HG03139 (cell line): ENCODE data around the gene LBX2.

Source experiments
- ATAC-seq: cut with Tn5 transposase; IDR thresholded peaks from one replicate; pipeline ENCODE4 v1.9.1; 2021; ENCODE audit not compliant: unreplicated experiment

The LBX2 gene

GRCh38 chr2:74505448-74506246 lies 6.2 kb upstream of the LBX2 start:
- no peak for ATAC-seq

DNA sequence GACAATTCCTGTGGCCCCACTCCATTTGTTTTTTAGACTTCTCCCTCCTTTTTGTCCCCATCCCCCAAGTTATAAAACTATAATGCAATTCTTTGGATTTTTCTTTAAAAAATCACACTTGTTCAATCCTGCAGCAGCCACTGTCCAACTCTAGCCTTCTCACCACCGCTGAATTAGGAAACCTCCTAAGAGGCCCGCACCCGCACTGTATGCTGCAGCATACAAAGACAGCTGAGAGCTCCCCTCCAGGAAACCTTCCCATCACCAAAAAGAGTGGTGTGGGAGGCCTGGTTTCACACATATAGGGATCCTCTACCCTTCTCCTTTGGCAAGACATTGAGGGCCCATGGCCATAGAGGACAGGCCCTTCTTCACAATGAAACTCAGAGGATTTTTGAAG lies 5.2 kb upstream of the LBX2 start:
- no peak for ATAC-seq

DNA sequence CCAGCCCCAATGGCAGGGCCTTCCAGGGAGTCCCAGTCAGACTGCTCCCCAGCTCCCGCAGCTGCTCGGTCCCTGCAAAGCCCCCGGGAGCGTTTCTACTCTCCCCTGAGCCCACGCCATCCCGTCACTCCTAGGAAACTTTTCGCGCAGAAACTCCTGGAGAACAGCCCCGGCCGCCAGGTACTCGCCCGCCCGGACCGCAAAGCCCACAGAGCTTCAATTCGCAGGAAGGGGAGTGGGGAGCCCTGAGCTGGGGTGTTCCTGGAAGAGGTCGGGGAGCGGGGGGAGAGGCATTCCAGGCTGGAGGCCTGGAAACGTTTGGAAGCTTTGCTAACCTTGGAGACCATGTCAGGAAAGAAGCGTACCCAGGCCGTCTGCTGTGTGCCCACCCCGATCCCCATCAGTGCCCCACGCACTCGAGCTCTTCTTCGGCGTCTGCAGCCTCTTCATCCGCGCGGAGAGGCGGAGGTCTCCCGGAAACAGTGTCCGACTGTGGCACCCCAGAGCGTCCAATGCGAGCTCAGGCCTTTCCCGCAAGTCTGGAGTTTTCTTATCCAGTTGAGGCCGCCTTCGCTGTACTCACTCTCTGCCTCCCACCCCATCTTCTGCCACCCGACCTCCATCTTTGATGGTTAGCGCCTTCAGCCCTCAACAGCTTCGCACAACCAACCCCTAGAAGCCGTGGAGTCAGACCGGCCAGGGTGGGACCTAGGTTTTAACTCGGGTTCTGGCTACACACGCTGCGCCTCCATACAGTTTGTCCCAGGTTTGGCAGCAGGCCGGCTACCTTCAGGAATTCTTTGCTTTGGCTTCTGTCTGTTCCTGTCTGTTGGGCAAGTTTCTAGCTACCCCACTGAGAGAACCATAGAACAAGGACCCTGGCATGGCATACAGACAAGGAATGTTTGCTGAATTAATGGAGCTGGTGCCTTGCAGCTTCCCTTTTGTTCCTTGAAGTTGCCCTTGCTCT lies 4.4 kb upstream of the LBX2 start:
- ATAC-seq: no peak

GRCh38 chr2:74502720-74503505 lies 3.5 kb upstream of the LBX2 start:
- ATAC-seq: peak; percentile 32

- ATAC-seq: no peak
These were observed 2.8 kb upstream of the LBX2 start for GRCh38 chr2:74502147-74502719.

DNA sequence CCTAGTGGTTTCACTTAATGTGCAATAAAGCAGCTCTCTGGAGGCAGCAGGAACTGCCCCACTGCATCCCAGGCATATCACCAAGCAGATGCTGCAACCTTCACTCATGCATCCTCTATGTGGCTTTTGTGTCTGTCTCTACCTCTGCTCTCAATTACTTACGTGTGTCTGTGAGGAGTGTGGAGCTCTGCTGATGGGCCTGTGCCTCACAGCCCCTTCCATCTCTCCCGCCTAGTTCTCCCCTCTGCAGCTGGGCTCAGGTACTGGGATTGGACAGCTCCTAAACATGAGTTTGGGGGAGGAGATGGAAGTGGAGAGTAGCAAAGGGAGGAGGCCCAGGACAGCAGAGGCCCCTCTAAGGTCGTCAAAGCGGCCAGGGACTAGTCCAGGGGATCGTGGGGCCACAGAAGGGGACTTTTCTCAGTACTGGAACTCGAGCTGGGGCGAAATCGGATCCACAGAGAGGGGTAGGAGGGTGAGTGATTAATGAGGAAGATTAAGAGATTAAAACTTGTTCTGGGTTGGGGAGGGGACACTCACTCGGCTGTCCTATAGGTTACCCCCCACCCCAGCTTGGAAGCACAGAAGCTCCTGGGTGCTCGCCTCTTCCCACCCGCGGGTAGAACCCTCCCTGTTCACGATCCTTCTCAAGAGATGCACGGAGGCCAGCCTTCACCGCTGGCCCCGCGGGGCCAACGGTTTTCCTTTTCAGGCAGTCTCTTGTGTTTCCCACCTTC lies 2.1 kb upstream of the LBX2 start:
- ATAC-seq: no peak

DNA sequence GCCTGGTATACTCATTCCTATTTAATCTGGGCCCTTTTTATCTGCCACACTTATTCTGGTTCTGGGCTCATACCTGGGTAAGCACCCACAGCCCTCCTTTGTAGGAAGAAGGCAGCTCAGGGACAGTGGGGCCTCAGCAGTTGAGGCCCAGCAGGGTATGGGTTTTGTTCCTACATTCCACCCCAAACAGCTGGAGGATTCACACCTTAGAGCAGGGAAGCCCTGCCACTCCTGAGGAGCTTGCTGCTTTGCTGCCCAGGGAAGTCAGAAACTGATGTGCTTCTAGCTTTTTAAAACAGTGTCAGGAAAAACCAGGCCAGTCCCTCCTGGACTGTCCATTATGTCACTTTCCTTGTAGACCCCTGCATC lies 1.2 kb upstream of the LBX2 start:
- no peak for ATAC-seq

DNA sequence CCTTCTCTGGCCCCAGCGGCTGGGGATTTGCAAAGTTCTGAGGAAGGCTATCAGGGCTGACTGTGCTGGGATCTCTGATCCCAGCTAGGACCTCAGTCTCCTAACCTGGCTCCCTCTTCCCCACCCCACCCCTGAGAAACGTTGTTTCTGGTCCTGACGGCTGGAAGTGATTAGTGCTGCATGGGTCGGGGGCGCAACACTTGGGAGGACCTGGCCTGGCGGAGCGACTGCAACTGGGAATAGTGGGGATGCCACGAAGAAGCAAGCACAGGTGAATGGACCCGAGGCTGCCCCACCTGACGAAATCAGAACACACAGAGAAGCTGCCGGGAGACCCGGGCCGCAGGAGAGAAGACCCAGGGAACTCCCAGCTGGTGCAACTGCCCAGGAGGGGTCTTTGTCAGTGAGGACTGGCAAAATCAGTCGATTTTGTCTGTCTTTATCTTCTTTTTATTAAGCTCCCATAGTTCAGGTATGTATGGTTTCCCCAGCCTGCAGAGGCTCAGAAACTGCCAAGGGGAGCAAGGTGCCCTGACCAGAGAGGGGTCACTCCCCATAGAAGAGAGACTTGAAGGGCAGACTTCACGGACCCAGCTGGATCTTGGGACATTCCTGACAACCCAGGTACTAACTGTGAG lies 656 bp upstream of the LBX2 start:
- no peak for ATAC-seq

- ATAC-seq: no peak
These were observed 720 bp downstream of the LBX2 start for GRCh38 chr2:74498500-74499266.

DNA sequence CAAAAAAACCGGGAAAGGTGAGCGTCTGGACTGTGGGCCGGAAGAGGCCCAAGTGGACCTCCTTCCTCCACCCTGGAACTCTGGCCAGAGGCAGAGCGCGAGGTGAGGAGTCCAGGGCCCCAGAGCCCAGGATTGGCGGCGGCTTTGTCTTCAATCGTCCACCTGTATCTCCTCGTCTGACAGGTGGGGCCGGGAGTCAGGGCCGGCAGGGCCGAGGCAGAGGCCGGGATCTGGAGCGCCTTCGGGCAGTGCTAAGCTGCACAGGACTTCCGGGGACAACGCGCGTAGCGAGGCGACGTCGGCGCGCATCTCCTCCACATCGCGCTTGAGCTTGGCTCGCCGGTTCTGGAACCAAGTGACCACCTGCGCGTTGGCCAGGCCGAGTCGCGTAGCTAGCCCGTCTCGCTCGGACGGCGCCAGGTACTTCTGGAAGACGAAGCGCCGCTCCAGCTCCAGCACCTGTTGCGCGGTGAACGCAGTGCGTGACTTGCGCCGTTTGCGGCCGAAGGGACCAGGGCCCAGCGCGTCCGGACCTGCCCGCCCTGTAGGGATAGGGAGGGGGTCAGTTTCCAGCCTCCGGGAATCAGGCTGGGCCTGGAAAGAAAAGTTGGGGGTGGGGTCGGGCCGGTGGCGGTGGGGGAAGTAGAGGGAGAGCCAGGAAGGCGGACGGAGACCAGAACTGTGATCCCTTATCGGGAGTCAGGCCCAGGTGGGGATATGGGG lies 1.5 kb downstream of the LBX2 start:
- ATAC-seq: no peak

GRCh38 chr2:74496997-74497776 lies 2.2 kb downstream of the LBX2 start:
- no peak for ATAC-seq

DNA sequence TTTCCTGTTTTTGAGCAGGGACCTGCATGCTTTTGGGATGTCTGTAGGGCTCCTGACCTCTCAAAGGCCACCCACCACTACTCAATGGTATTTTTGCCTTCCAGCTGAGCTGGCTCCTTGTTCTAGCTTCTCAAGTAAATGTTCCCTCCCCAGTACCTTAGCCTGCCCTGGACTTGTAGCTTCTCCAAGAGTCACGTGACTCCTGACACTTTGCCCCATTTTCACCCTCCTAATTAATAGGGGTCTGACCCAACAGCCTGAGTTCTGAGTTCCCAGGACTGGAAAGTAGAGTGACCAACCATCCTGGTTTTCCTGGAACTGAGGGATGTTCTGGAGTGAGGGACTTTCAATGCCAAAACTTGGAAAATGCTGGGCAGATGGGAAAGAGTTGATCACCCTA lies 4.0 kb downstream of the LBX2 start:
- no peak for ATAC-seq

GRCh38 chr2:74493546-74493945 lies 5.9 kb downstream of the LBX2 start:
- no peak for ATAC-seq

DNA sequence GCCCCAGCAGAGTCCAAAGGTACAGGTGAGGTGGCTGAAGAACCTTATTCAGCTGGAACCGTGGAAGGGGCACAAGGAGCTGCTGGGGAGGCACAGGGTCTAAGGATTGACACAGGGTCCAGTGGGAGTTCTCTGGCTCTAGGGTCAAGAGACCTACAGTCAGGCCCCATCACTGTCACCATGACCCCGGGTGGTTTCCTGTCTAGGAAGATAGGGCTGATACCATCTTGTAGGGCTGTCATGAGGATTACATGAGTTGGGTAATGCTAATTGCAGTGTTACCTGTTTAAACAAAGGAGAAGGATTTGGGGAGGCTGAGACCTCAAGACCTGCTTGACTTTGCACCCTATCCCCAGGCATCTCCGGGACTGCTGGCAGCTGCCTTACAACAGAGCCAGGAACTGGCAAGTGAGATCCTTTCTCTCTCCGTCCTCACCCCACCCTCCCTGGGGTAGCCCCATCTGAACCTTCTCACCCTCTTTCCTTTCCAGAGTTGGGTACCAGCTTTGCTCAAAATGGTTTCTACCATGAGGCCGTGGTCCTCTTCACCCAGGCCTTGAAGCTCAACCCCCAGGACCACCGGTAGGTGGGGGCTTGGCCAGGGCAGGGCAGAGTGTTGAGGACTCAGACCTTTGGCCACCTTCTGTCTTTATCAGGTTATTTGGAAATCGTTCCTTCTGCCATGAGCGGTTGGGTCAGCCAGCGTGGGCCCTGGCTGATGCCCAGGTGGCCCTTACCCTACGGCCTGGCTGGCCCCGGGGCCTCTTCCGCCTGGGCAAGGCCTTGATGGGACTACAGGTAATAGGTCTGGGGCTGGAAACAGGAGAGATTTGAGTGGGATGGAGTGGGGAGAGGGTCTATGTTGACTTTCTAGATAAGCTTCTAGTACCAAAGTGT lies 7.5 kb downstream of the LBX2 start:
- no peak for ATAC-seq

DNA sequence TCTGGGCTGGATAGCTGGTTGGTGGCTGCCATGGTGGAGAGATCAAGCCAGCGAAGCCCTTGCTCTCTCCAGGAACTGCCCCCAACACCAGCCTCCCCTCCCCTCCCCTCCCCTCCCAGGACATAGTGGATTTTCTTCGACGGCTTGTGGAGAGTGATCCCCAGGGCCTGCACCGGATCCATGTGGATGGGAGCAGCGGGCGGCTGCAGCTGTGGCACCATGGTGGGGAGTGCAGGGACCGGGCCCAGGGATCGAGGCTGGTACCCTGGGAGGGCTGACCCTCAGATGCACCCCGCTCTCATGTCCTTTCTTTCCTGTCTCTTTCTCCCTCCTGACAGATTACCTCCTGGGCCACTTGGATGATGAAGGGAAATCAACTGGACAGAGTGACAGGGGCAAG lies 9.5 kb downstream of the LBX2 start:
- ATAC-seq: no peak

GRCh38 chr2:74488643-74489481 lies 10.5 kb downstream of the LBX2 start:
- no peak for ATAC-seq
